H1 (cell line): Measurements from ENCODE around the gene GRK5. TPM values are rescaled to one million over a fixed set of nuclear protein-coding genes. Genes with fewer than 3 reads are reported as not detected.

Experiments
- CTCF ChIA-PET: fragments of 300-600 bp; sonication (Branson Sonifier 250); formaldehyde crosslinking; loops from one replicate; lab custom pipeline; 2021; ENCODE audit not compliant: partially characterized antibody; lab: Charles Lee
- POLR2A ChIA-PET: fragments of 300-600 bp; sonication (Branson Sonifier 250); formaldehyde crosslinking; loops from one replicate; lab custom pipeline; 2021; ENCODE audit warnings: inconsistent platforms; ENCODE audit not compliant: partially characterized antibody; lab: Charles Lee
- DNase-seq, 2 experiments: peaks; one replicate each; pipeline versions ENCODE4 v3.0.0 to v3.0.0-alpha.2; 2010 to 2022; ENCODE audit warnings: low spot score in 2 of 2, low read depth in 1 of 2, mixed read lengths in 1 of 2
- FAIRE-seq: peaks from 2 replicates; lab custom pipeline; 2011; peaks lifted over from hg19 to GRCh38; lab: Jason Lieb, UNC
- H2AFZ ChIP-seq: 2 replicates; pipeline ENCODE4 v1.8.1; 2012; ENCODE audit warnings: low read length, inconsistent platforms
- H2AK5ac ChIP-seq: 2 replicates; pipeline ENCODE4 v1.6.1; 2013; ENCODE audit warnings: low read depth, low read length
- H2BK120ac ChIP-seq: replicated peaks from 2 replicates; pipeline ENCODE3; 2013; ENCODE audit warnings: low read depth, low read length, inconsistent platforms
- H2BK12ac ChIP-seq: 2 replicates; pipeline ENCODE4 v1.6.1; 2013; ENCODE audit warnings: low read depth, low read length
- H2BK15ac ChIP-seq: 2 replicates; pipeline ENCODE4 v1.6.1; 2013; ENCODE audit warnings: low read length
- H2BK20ac ChIP-seq: 2 replicates; pipeline ENCODE4 v1.6.1; 2013; ENCODE audit warnings: low read length
- H2BK5ac ChIP-seq: 2 replicates; pipeline ENCODE4 v1.6.1; 2013; ENCODE audit warnings: low read depth, low read length
- H3K14ac ChIP-seq: 2 replicates; pipeline ENCODE4 v1.6.1; 2013; ENCODE audit warnings: inconsistent platforms; ENCODE audit not compliant: insufficient read length
- H3K18ac ChIP-seq: 2 replicates; pipeline ENCODE4 v1.6.1; 2013; ENCODE audit warnings: low read length; ENCODE audit errors: extremely low read depth
- H3K23ac ChIP-seq: 2 replicates; pipeline ENCODE4 v1.6.1; 2013; ENCODE audit warnings: inconsistent platforms; ENCODE audit not compliant: insufficient read length
- H3K23me2 ChIP-seq: 2 replicates; pipeline ENCODE4 v1.6.1; 2013; ENCODE audit warnings: low read depth, low read length
- H3K27ac ChIP-seq: 2 replicates; pipeline ENCODE4 v1.6.1; 2011; ENCODE audit warnings: low read depth, low read length, inconsistent platforms
- H3K27me3 ChIP-seq, 4 experiments: replicated peaks in 1 of 4; 1 replicate in 1 of 4; 2 replicates in 3 of 4; pipeline versions ENCODE4 v1.6.1 to v1.8.1; 2011 to 2013; ENCODE audit warnings: low read length in 3 of 4, mild to moderate bottlenecking in 3 of 4, inconsistent platforms in 2 of 4, mixed read lengths in 2 of 4, moderate library complexity in 1 of 4; ENCODE audit not compliant: control insufficient read depth in 3 of 4, insufficient read depth in 3 of 4; ENCODE audit errors: extremely low read depth in 1 of 4
- H3K36me3 ChIP-seq, 4 experiments: 2 replicates each; pipeline versions ENCODE4 v1.6.1 to v1.8.1; 2011 to 2013; ENCODE audit warnings: mild to moderate bottlenecking in 4 of 4, low read length in 3 of 4, moderate library complexity in 2 of 4, control low read depth in 1 of 4, inconsistent platforms in 1 of 4; ENCODE audit not compliant: insufficient read depth in 4 of 4, control insufficient read depth in 2 of 4
- H3K4ac ChIP-seq: replicated peaks from 2 replicates; pipeline ENCODE3; 2013; ENCODE audit warnings: low read length, low read depth, mixed read lengths, inconsistent platforms; ENCODE audit not compliant: insufficient read length
- H3K4me1 ChIP-seq, 4 experiments: replicated peaks in 1 of 4; 1 replicate in 1 of 4; 2 replicates in 3 of 4; pipeline versions ENCODE4 v1.6.1 to v1.8.1; 2011 to 2013; ENCODE audit warnings: low read length in 3 of 4, inconsistent platforms in 2 of 4, mixed read lengths in 1 of 4; ENCODE audit not compliant: insufficient read depth in 4 of 4, control insufficient read depth in 3 of 4
- H3K4me2 ChIP-seq, 2 experiments: 2 replicates each; pipeline versions ENCODE4 v1.6.1 to v1.8.1; 2011 to 2013; ENCODE audit warnings: low read depth in 2 of 2, low read length in 2 of 2, control low read depth in 1 of 2, inconsistent platforms in 1 of 2, mild to moderate bottlenecking in 1 of 2; ENCODE audit not compliant: insufficient read depth in 1 of 2
- H3K4me3 ChIP-seq, 4 experiments: fragments of 200-600, 300-600 bp in 1 of 4; sonication (generic), shearing (Covaris generic), sonication (Bioruptor Twin) in 1 of 4; 2 replicates each; pipeline versions ENCODE4 v1.5.1 to v1.8.1; 2011 to 2016; ENCODE audit warnings: low read length in 4 of 4, low read depth in 3 of 4, control low read depth in 2 of 4, inconsistent platforms in 2 of 4, mild to moderate bottlenecking in 2 of 4, mixed read lengths in 1 of 4, moderate library complexity in 1 of 4; ENCODE audit not compliant: insufficient read depth in 2 of 4; ENCODE audit errors: extremely low read depth in 1 of 4
- H3K56ac ChIP-seq: replicated peaks from 2 replicates; pipeline ENCODE3; 2013; ENCODE audit warnings: low read depth, mild to moderate bottlenecking, mixed read lengths, low read length, inconsistent platforms; ENCODE audit not compliant: insufficient read length
- H3K79me1 ChIP-seq: 2 replicates; pipeline ENCODE4 v1.6.1; 2013; ENCODE audit warnings: low read depth, low read length, control low read depth
- H3K79me2 ChIP-seq, 2 experiments: 2 replicates each; pipeline versions ENCODE4 v1.6.1 to v1.8.1; 2012 to 2013; ENCODE audit warnings: low read length in 2 of 2, mild to moderate bottlenecking in 2 of 2, inconsistent platforms in 1 of 2; ENCODE audit not compliant: insufficient read depth in 2 of 2, control insufficient read depth in 1 of 2
- H3K9ac ChIP-seq, 4 experiments: replicated peaks in 1 of 4; 1 replicate in 1 of 4; 2 replicates in 3 of 4; pipeline versions ENCODE4 v1.6.1 to v1.8.1; 2011 to 2013; ENCODE audit warnings: low read depth in 3 of 4, low read length in 3 of 4, control low read depth in 2 of 4, mild to moderate bottlenecking in 2 of 4, moderate library complexity in 2 of 4, inconsistent platforms in 1 of 4; ENCODE audit errors: extremely low read depth in 1 of 4
- H3K9me3 ChIP-seq, 2 experiments: 2 replicates each; pipeline versions ENCODE4 v1.6.1 to v1.8.1; 2012 to 2013; ENCODE audit warnings: mild to moderate bottlenecking in 2 of 2, moderate library complexity in 2 of 2, control low read depth in 1 of 2, inconsistent platforms in 1 of 2, low read depth in 1 of 2, low read length in 1 of 2, mixed read lengths in 1 of 2; ENCODE audit not compliant: insufficient read depth in 2 of 2
- H4K20me1 ChIP-seq, 2 experiments: replicated peaks in 1 of 2; 2 replicates each; pipeline versions ENCODE3 to v1.8.1; 2011 to 2013; ENCODE audit warnings: inconsistent platforms in 2 of 2, low read length in 2 of 2, mild to moderate bottlenecking in 1 of 2; ENCODE audit not compliant: insufficient read depth in 2 of 2, control insufficient read depth in 1 of 2
- H4K5ac ChIP-seq: 2 replicates; pipeline ENCODE4 v1.6.1; 2013; ENCODE audit warnings: low read length, low read depth, mixed read lengths, inconsistent platforms; ENCODE audit not compliant: insufficient read length
- H4K8ac ChIP-seq: 2 replicates; pipeline ENCODE4 v1.8.0; 2013; ENCODE audit warnings: mild to moderate bottlenecking, moderate library complexity, low read length, inconsistent platforms; ENCODE audit not compliant: insufficient read depth; ENCODE audit errors: extremely low read depth
- H4K91ac ChIP-seq: replicated peaks from 2 replicates; pipeline ENCODE3; 2013; ENCODE audit warnings: low read length, mixed read lengths, inconsistent platforms; ENCODE audit not compliant: insufficient read length
- CTBP2 ChIP-seq: IDR thresholded peaks from 2 replicates; pipeline ENCODE4 v1.7.0; 2011; ENCODE audit warnings: borderline replicate concordance, mild to moderate bottlenecking, moderate library complexity, mixed read lengths, low read length; ENCODE audit not compliant: insufficient read depth, insufficient read length
- JUN ChIP-seq: IDR thresholded peaks from 2 replicates; pipeline ENCODE4 v1.6.1; 2011; ENCODE audit warnings: low read depth, mild to moderate bottlenecking, improper control_type of control experiment, low read length
- RNF2 ChIP-seq: fragments of 200-900, 300-1000 bp; sonication (generic); IDR thresholded peaks from 2 replicates; pipeline ENCODE4 v1.7.1; 2016; ENCODE audit warnings: borderline replicate concordance, low read depth, mild to moderate bottlenecking, antibody characterized with exemption, low read length; ENCODE audit not compliant: poor library complexity, severe bottlenecking; ENCODE audit errors: missing control alignments
- SRF ChIP-seq: IDR thresholded peaks from 2 replicates; pipeline ENCODE4 v1.6.1; 2011; ENCODE audit warnings: mild to moderate bottlenecking, low read depth, low read length, moderate library complexity
- WGBS, 2 experiments: shearing (Covaris generic) in 1 of 2; methylation state at CpG; one replicate each; pipeline versions ENCODE4 v1.1.6 to v1.1.7; 2013 to 2015; ENCODE audit warnings: low lambda C conversion rate in 2 of 2, mixed read lengths in 2 of 2, inconsistent platforms in 1 of 2, low coverage in 1 of 2, missing lambda C conversion rate in 1 of 2; ENCODE audit not compliant: insufficient replicate concordance in 2 of 2, insufficient coverage in 1 of 2, insufficient read length in 1 of 2; ENCODE audit errors: extremely low coverage in 1 of 2, missing lambda C conversion rate in 1 of 2; 5-methylcytosine and 5-hydroxymethylcytosine counted together
- polyA plus RNA-seq, 7 experiments: library from polyadenylated mRNA; depleted of rRNA in 3 of 7; stranded (reverse) in 5 of 7; unstranded in 2 of 7; fragments of >200 nt in 5 of 7; fragments of 200-250 nt in 2 of 7; gene quantifications; 1 replicate in 5 of 7; 2 replicates in 1 of 7; 4 replicates in 1 of 7; pipeline versions ENCODE4 v1.2.1 to v1.2.3, GENCODE V29; 2011 to 2013; ENCODE audit warnings: missing spikeins in 2 of 7, mixed read lengths in 2 of 7
- total RNA-seq: library from RNA; stranded (reverse); fragmentation: NEBNext Ultra II Directional; extraction: Animal tissue kit (Norgen Biotek cat#: 25700); gene quantifications from 2 replicates; pipeline ENCODE4 v1.2.1, GENCODE V29; 2021

Gene GRK5
- total and polyA plus RNA-seq, 2 of the 8 experiments (the other 6 are each of a cell fraction or from before 2014, with no cell fraction given) = 0.54 to 2.5 TPM

GRCh38 chr10:119488675-119489074 lies 281.3 kb downstream of the GRK5 start:
- H4K20me1 ChIP-seq = no peaks in the 10 kb centered on the region
- H4K5ac ChIP-seq = no peak overlapping the region
- H2BK5ac ChIP-seq = no peak overlapping the region
- no peak overlapping the region for H3K4me3 ChIP-seq
- no peak overlapping the region for H3K14ac ChIP-seq
- WGBS, 2 experiments = 96% methylated on average over 7 of the region's 7 CpGs; no CpG with 5 or more reads in 1 of the 2 experiments
- H3K23ac ChIP-seq = no peak overlapping the region
- H3K27ac ChIP-seq = no peak overlapping the region
- FAIRE-seq = no peak
- no peaks in the 10 kb centered on the region for H3K36me3 ChIP-seq
- no peaks in the 10 kb centered on the region; the same call in 1 of the 2 replicates for H3K79me1 ChIP-seq
- no peak overlapping the region for H2BK120ac ChIP-seq
- POLR2A ChIA-PET = interaction anchor here (0.6 kb wide), 1 partner anchor 96 kb away, joined by 3 read pairs; no protein-coding TSS in a partner anchor
- no peaks in the 10 kb centered on the region for H3K79me2 ChIP-seq
- TF ChIP-seq JUN (no peak), RNF2 (no peak), CTBP2 (no peak), SRF (no peak)
- H3K56ac ChIP-seq = no peak overlapping the region
- no peak overlapping the region for H3K4ac ChIP-seq
- no peak overlapping the region for H2AFZ ChIP-seq
- CTCF ChIA-PET = interaction anchor here (0.6 to 3.3 kb wide), 17 partner anchors 10 to 381 kb away, joined by 3 to 16 read pairs (median 4); partner anchors contain the start of gene GRK5
- H3K9ac ChIP-seq = no peak overlapping the region
- no peak for DNase-seq
- no peak overlapping the region for H3K4me2 ChIP-seq
- H2AK5ac ChIP-seq = no peak overlapping the region
- H2BK12ac ChIP-seq = no peak overlapping the region
- H4K91ac ChIP-seq = no peak overlapping the region
- H2BK15ac ChIP-seq = no peak overlapping the region
- no peak overlapping the region for H3K18ac ChIP-seq
- H3K4me1 ChIP-seq = no peaks in the 10 kb centered on the region
- no peaks in the 10 kb centered on the region; the same call in 1 of the 2 replicates for H3K23me2 ChIP-seq
- no peak overlapping the region for H2BK20ac ChIP-seq
- H4K8ac ChIP-seq = no peak overlapping the region
- H3K27me3 ChIP-seq = peaks cover 0 to 6% (median 3%) of the 10 kb centered on the region in 4 experiments; a peak in 4 of 7 replicates
- no peaks in the 10 kb centered on the region for H3K9me3 ChIP-seq
